ENCODE measurements around the gene MGLL.

- TF ChIP-seq CTCF (IDR thresholded peaks at IDR 0.05; ENCODE audit: low read depth, low read length, missing input control) = no peak
- no peak for TF ChIP-seq GABPA (IDR thresholded peaks at IDR 0.05 in 1 of 2, conservative IDR thresholded peaks at IDR 0.05 in 1 of 2)
- TF ChIP-seq REST (IDR thresholded peaks at IDR 0.05) = no peak
- no peak for TF ChIP-seq ZBTB33 (IDR thresholded peaks at IDR 0.05)
- TF ChIP-seq RAD21 (IDR thresholded peaks at IDR 0.05) = no peak
- TF ChIP-seq TAF1 (conservative IDR thresholded peaks at IDR 0.05) = no peak
- no peak for TF ChIP-seq FOXA1 (IDR thresholded peaks at IDR 0.05)
- no peak for TF ChIP-seq SP1 (IDR thresholded peaks at IDR 0.05)
- no peak for TF ChIP-seq MAX (IDR thresholded peaks at IDR 0.05)
- no peak for TF ChIP-seq YY1 (IDR thresholded peaks at IDR 0.05)
- TF ChIP-seq EGR1 (IDR thresholded peaks at IDR 0.05; ENCODE audit: low read depth in 2 of 2) = no peak
Observed at GRCh38 chr3:127734181-127734720, 88.1 kb downstream of the MGLL start.
